ENCODE measurements around the gene ANAPC10. TPM values are rescaled to one million over a fixed set of nuclear protein-coding genes. Genes with fewer than 3 reads are reported as not detected.

The ANAPC10 gene
- total and polyA plus RNA-seq, 4 donors: 17.8 to 53.7 (median 21.6) TPM

DNA sequence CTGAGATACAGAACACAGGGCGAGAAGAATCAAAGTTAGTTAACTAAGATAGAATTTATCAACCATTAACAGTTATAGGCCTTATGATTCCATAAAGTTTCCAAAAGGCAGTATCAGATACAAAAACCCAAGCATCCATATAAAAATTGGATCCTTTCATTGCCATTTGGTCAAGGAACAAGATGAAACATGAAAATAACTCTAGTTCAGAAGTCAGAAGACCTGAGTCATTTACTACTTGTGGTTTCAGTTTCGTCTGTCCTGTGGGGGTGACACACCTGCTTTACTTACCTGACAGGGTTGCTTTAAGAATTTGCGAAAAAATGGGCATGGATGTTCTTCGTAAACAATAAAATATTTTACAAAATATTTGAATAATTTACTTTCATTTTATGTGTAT is 130.8 kb downstream of the ANAPC10 start:
- DNase-seq (no peak), ATAC-seq (ENCODE audit: insufficient read depth, low FRiP score) (no peak)
- TF ChIP-seq, protein P1, sequence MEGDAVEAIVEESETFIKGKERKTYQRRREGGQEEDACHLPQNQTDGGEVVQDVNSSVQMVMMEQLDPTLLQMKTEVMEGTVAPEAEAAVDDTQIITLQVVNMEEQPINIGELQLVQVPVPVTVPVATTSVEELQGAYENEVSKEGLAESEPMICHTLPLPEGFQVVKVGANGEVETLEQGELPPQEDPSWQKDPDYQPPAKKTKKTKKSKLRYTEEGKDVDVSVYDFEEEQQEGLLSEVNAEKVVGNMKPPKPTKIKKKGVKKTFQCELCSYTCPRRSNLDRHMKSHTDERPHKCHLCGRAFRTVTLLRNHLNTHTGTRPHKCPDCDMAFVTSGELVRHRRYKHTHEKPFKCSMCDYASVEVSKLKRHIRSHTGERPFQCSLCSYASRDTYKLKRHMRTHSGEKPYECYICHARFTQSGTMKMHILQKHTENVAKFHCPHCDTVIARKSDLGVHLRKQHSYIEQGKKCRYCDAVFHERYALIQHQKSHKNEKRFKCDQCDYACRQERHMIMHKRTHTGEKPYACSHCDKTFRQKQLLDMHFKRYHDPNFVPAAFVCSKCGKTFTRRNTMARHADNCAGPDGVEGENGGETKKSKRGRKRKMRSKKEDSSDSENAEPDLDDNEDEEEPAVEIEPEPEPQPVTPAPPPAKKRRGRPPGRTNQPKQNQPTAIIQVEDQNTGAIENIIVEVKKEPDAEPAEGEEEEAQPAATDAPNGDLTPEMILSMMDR (IDR thresholded peaks at IDR 0.05; ENCODE audit: control extremely low read depth, extremely low read depth): no peak
- Histone ChIP-seq H3K4me3 (no peak overlapping the region), H3K36me3 (ENCODE audit: control insufficient read depth in 4 of 4, insufficient read depth in 4 of 4, low read length in 4 of 4) (no peaks in the 10 kb centered on the region), H3K27me3 (ENCODE audit: control insufficient read depth in 3 of 3, insufficient read depth in 3 of 3, low read length in 2 of 3) (no peaks in the 10 kb centered on the region), H3K9ac (ENCODE audit: insufficient read depth in 1 of 2, low read length in 2 of 2) (no peak overlapping the region), H3K9me3 (ENCODE audit: control insufficient read depth in 4 of 4, insufficient read depth in 3 of 4, low read length in 3 of 4) (peaks cover 0 to 4% (median 0%) of the 10 kb centered on the region in 4 donors), H3K27ac (ENCODE audit: low read depth in 1 of 2, low read length in 1 of 2) (no peak overlapping the region), H3K4me1 (ENCODE audit: control insufficient read depth in 5 of 5, insufficient read depth in 5 of 5, low read length in 5 of 5) (no peaks in the 10 kb centered on the region)
- WGBS, 2 donors: 84 to 93% methylated on average over 4 of the region's 4 CpGs

DNA sequence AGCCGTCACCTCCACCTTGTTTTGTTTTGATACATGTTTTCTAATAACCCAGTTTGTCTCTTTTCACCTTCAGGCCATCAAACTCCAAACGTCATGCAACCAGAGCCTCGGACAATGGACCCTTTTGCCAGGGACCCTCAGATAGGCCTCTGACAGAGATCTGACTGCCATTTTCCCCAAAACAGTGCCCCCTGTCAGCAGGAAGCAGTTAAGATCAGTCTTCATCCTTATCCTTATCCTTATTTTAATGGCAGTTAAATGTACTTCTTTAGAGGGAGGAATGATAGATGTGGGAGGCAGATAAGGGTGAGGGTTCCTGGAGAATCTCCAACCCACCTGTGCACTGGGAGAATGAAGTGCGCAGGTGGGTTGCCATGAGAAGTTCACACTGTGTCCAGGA is 135.7 kb downstream of the ANAPC10 start:
- 85 to 90% methylated on average over 4 of the region's 4 CpGs for WGBS, 2 donors
- peaks cover 0 to 7% (median 3%) of the 10 kb centered on the region in 4 donors for H3K9me3 ChIP-seq (ENCODE audit: control insufficient read depth in 4 of 4, insufficient read depth in 3 of 4, low read length in 3 of 4)
- H3K27me3 ChIP-seq (ENCODE audit: control insufficient read depth in 3 of 3, insufficient read depth in 3 of 3, low read length in 2 of 3): no peaks in the 10 kb centered on the region
- H3K27ac ChIP-seq (ENCODE audit: low read depth in 1 of 2, low read length in 1 of 2): no peak overlapping the region
- DNase-seq: no peak
- no peak for ATAC-seq (ENCODE audit: insufficient read depth, low FRiP score)
- H3K9ac ChIP-seq (ENCODE audit: insufficient read depth in 1 of 2, low read length in 2 of 2): no peak overlapping the region
- TF ChIP-seq, protein P1 (IDR thresholded peaks at IDR 0.05; ENCODE audit: control extremely low read depth, extremely low read depth): no peak
- H3K36me3 ChIP-seq (ENCODE audit: control insufficient read depth in 4 of 4, insufficient read depth in 4 of 4, low read length in 4 of 4): no peaks in the 10 kb centered on the region
- H3K4me3 ChIP-seq: no peak overlapping the region
- H3K4me1 ChIP-seq (ENCODE audit: control insufficient read depth in 5 of 5, insufficient read depth in 5 of 5, low read length in 5 of 5): no peaks in the 10 kb centered on the region

DNA sequence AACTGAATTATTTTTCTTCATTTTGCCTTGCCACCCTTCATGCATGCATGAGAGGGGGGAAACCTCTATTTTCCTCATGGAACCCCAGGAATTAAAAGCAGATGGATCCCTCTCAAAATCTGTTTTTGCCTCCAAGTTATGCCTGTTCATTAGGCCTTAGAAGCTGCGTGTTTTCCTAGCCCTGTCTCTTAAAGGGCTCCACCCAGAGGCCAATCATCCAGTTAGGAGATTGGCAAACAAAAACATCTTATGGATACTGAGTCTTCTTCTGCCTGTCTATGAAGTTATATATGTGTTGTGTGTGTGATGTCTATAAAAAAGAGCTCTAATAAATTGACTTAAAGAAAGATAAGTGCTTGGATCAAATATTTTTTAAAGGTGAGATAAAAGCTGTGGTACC is 142.9 kb downstream of the ANAPC10 start:
- Histone ChIP-seq H3K4me3 (no peak overlapping the region), H3K36me3 (ENCODE audit: control insufficient read depth in 4 of 4, insufficient read depth in 4 of 4, low read length in 4 of 4) (no peaks in the 10 kb centered on the region), H3K4me1 (ENCODE audit: control insufficient read depth in 5 of 5, insufficient read depth in 5 of 5, low read length in 5 of 5) (no peaks in the 10 kb centered on the region), H3K9me3 (ENCODE audit: control insufficient read depth in 4 of 4, insufficient read depth in 3 of 4, low read length in 3 of 4) (peaks cover 0 to 16% (median 11%) of the 10 kb centered on the region in 4 donors), H3K27me3 (ENCODE audit: control insufficient read depth in 3 of 3, insufficient read depth in 3 of 3, low read length in 2 of 3) (no peaks in the 10 kb centered on the region), H3K27ac (ENCODE audit: low read depth in 1 of 2, low read length in 1 of 2) (no peak overlapping the region), H3K9ac (ENCODE audit: insufficient read depth in 1 of 2, low read length in 2 of 2) (no peak overlapping the region)
- WGBS, 2 donors: 82 to 83% methylated on average over 1 of the region's 1 CpG
- DNase-seq (no peak), ATAC-seq (ENCODE audit: insufficient read depth, low FRiP score) (no peak)
- TF ChIP-seq, protein P1 (IDR thresholded peaks at IDR 0.05; ENCODE audit: control extremely low read depth, extremely low read depth): no peak

DNA sequence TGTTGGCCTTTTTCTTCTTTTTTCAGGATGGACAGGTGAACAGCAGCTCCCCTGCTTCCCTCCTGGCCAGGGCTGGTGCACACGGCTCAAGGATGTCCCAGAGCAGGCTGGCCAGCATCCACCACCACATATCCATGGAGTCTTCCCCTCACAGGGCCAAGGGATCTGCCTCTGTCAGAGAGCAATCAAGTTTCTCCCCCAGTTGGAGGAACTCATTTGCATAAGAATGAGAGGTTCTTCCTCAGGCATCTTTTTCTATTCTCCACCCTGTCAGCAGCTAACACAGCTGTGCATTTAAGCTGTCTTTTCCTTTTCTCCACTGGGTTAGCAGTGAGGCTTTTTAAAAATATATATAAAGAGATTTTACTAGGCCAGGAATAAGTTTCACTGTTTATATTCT is 143.8 kb downstream of the ANAPC10 start:
- Histone ChIP-seq H3K4me3 (no peak overlapping the region), H3K27ac (ENCODE audit: low read depth in 1 of 2, low read length in 1 of 2) (no peak overlapping the region), H3K9me3 (ENCODE audit: control insufficient read depth in 4 of 4, insufficient read depth in 3 of 4, low read length in 3 of 4) (peaks cover 0 to 16% (median 11%) of the 10 kb centered on the region in 4 donors), H3K4me1 (ENCODE audit: control insufficient read depth in 5 of 5, insufficient read depth in 5 of 5, low read length in 5 of 5) (no peaks in the 10 kb centered on the region), H3K36me3 (ENCODE audit: control insufficient read depth in 4 of 4, insufficient read depth in 4 of 4, low read length in 4 of 4) (no peaks in the 10 kb centered on the region), H3K9ac (ENCODE audit: insufficient read depth in 1 of 2, low read length in 2 of 2) (no peak overlapping the region), H3K27me3 (ENCODE audit: control insufficient read depth in 3 of 3, insufficient read depth in 3 of 3, low read length in 2 of 3) (no peaks in the 10 kb centered on the region)
- ATAC-seq (ENCODE audit: insufficient read depth, low FRiP score) (no peak), DNase-seq (no peak)
- TF ChIP-seq, protein P1 (IDR thresholded peaks at IDR 0.05; ENCODE audit: control extremely low read depth, extremely low read depth): no peak
- 83 to 100% methylated on average over 1 of the region's 1 CpG for WGBS, 2 donors

Data from lung (tissue), 12 donors.